ENCODE data around the gene KIF21A.

The KIF21A gene

GRCh38 chr12:39294715-39295114, 148.2 kb downstream of the KIF21A start:
- in situ Hi-C loops (cut with HindIII; ENCODE audit: low sequenced_read_pairs) = no loop called here
- DNase-seq (ENCODE audit: low read depth, low spot score) = no peak
- H3K4me3 ChIP-seq (ENCODE audit: low read depth, low read length) = no peak overlapping the region
- no peak for TF ChIP-seq CTCF (IDR thresholded peaks at IDR 0.05; ENCODE audit: low read depth, low read length)

GRCh38 chr12:39292125-39292630, 150.7 kb downstream of the KIF21A start:
- DNase-seq (ENCODE audit: low read depth, low spot score) = no peak
- in situ Hi-C loops (cut with HindIII; ENCODE audit: low sequenced_read_pairs) = no loop called here
- no peak for TF ChIP-seq CTCF (IDR thresholded peaks at IDR 0.05; ENCODE audit: low read depth, low read length)
- no peak overlapping the region for H3K4me3 ChIP-seq (ENCODE audit: low read depth, low read length)

- no peak for TF ChIP-seq CTCF (IDR thresholded peaks at IDR 0.05; ENCODE audit: low read depth, low read length)
- no peak for DNase-seq (ENCODE audit: low read depth, low spot score)
- in situ Hi-C loops (cut with HindIII; ENCODE audit: low sequenced_read_pairs) = no loop called here
- no peak overlapping the region for H3K4me3 ChIP-seq (ENCODE audit: low read depth, low read length)
Observed at GRCh38 chr12:39287817-39288216, 155.1 kb downstream of the KIF21A start.

GRCh38 chr12:39287409-39287808, 155.5 kb downstream of the KIF21A start:
- DNase-seq (ENCODE audit: low read depth, low spot score) = no peak
- no peak overlapping the region for H3K4me3 ChIP-seq (ENCODE audit: low read depth, low read length)
- in situ Hi-C loops (cut with HindIII; ENCODE audit: low sequenced_read_pairs) = no loop called here
- TF ChIP-seq CTCF (IDR thresholded peaks at IDR 0.05; ENCODE audit: low read depth, low read length) = no peak

- no peak for TF ChIP-seq CTCF (IDR thresholded peaks at IDR 0.05; ENCODE audit: low read depth, low read length)
- in situ Hi-C loops (cut with HindIII; ENCODE audit: low sequenced_read_pairs) = no loop called here
- no peak for DNase-seq (ENCODE audit: low read depth, low spot score)
- H3K4me3 ChIP-seq (ENCODE audit: low read depth, low read length) = no peak overlapping the region
Observed at GRCh38 chr12:39278426-39278825, 164.5 kb downstream of the KIF21A start.

- DNase-seq (ENCODE audit: low read depth, low spot score) = no peak
- no peak overlapping the region for H3K4me3 ChIP-seq (ENCODE audit: low read depth, low read length)
- no peak for TF ChIP-seq CTCF (IDR thresholded peaks at IDR 0.05; ENCODE audit: low read depth, low read length)
- in situ Hi-C loops (cut with HindIII; ENCODE audit: low sequenced_read_pairs) = no loop called here
Observed at GRCh38 chr12:39277416-39277815, 165.5 kb downstream of the KIF21A start.

- no peak for TF ChIP-seq CTCF (IDR thresholded peaks at IDR 0.05; ENCODE audit: low read depth, low read length)
- in situ Hi-C loops (cut with HindIII; ENCODE audit: low sequenced_read_pairs) = no loop called here
- no peak overlapping the region for H3K4me3 ChIP-seq (ENCODE audit: low read depth, low read length)
- DNase-seq (ENCODE audit: low read depth, low spot score) = no peak
Observed at GRCh38 chr12:39275846-39276245, 167.1 kb downstream of the KIF21A start.
